ENCODE results near the gene ASAP2. TPM values are rescaled to one million over a fixed set of nuclear protein-coding genes. Genes with fewer than 3 reads are reported as not detected.

The ASAP2 gene
- total RNA-seq, 6 donors from 2014 or later: 20.4 to 26.0 (median 23.4) TPM

DNA sequence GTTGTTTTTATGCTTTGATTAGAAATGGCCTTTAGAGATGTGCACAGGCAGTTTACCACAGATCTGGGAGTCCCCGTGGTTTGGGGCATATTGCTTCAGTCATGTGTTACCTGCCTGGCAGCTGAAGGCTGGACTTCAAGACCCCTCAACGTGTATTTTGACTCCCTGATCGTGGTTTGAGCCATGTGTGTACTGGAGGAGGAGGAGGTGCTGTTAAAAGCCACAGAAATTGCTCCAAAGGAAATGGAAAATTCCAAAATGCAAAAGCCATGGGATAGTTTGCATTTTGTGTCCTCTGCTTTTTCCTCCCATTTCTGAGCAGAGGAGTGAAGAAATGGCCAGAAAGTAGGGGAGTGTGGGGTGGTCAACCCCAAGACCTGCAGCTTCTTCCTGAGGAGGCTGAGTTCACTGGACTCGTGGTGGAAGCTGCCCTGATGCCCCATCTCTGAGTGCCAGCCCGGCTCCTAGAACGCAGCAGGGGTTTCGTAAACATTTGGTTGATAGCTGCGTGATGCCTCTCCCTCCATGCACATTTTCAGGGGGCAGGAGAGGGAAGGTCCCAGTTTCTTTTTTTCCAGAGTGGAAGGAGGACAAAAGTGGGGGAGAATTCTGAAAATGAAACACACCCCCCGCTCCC lies 171.0 kb downstream of the ASAP2 start:
- ATAC-seq (ENCODE audit: low FRiP score in 2 of 2) (no peak), DNase-seq (no peak)
- Histone ChIP-seq H3K9me3 (no peaks in the 10 kb centered on the region), H3K4me1 (peaks cover 0 to 8% (median 4%) of the 10 kb centered on the region in 4 donors), H3K36me3 (peaks cover 0 to 69% (median 16%) of the 10 kb centered on the region in 4 donors), H3K27me3 (no peaks in the 10 kb centered on the region), H3K27ac (peak overlapping the region in 3 of 4 donors; percentile 49 to 76 (median 69)), H3K4me3 (no peak overlapping the region)
- 64 to 72% methylated on average over 9 of the region's 9 CpGs for WGBS, 2 donors
- TF ChIP-seq CTCF (IDR thresholded peaks at IDR 0.05) (no peak), EP300 (IDR thresholded peaks at IDR 0.05) (no peak), POLR2AphosphoS5 (IDR thresholded peaks at IDR 0.05) (no peak), POLR2A (IDR thresholded peaks at IDR 0.05) (no peak)

DNA sequence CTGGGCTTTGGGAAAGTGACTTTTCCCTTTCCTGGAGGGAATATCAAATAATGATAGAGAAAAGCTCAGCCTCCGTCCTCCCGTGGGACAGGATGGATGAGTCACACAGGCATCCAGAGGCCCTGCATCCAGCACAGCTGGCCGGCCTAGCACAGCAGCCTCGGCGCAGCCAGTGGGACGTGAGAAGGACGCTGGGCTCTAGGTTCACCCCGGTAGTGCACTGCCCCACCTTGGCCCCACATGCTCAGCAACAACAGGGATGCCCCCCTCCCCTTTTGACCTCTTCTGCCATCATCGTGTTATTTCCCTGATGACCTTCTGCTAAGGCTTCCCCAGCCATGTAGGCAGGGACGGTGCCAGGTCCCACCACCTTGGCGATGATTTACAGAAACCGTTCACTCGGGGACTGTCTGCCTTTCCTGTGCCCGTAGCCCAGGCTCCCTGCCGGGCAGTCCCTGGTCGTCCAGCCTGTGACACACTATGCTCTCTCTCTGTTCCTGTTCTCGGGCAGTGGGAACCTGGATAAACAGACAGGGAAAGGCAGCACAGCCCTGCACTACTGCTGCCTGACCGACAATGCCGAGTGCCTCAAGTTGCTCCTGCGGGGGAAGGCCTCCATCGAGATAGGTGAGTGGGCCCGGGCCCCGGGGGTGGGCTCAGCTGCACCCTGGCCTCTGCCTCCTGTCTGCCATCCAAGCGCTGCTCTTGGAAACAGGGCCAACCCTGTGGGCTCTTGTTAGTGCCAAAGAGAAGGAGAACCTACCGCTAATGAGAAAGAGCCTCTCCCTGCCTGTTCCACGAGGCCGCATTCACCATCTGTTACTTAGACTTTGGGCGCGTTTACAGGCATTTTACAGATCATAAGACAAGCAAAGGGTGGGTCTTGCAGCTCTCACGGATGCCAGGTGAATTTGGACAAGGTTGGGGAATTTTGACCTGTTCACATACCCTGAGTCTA lies 172.1 kb downstream of the ASAP2 start:
- TF ChIP-seq EP300 (IDR thresholded peaks at IDR 0.05): no peak
- TF ChIP-seq POLR2AphosphoS5 (IDR thresholded peaks at IDR 0.05): no peak
- TF ChIP-seq CTCF (IDR thresholded peaks at IDR 0.05): no peak
- no peak for TF ChIP-seq POLR2A (IDR thresholded peaks at IDR 0.05)
- Histone ChIP-seq H3K36me3 (peaks cover 0 to 66% (median 8%) of the 10 kb centered on the region in 4 donors), H3K4me3 (no peak overlapping the region), H3K27ac (peak overlapping the region; percentile 23 to 76 (median 59)), H3K4me1 (peaks cover 0 to 8% (median 4%) of the 10 kb centered on the region in 4 donors), H3K27me3 (no peaks in the 10 kb centered on the region), H3K9me3 (no peaks in the 10 kb centered on the region)
- DNase-seq: peak; percentile 34 to 78
- 80 to 81% methylated on average over 23 to 30 of the region's 30 CpGs for WGBS, 2 donors
- peak; percentile 57 to 71 for ATAC-seq (ENCODE audit: low FRiP score in 2 of 2)

GRCh38 chr2:9379391-9379755 lies 172.8 kb downstream of the ASAP2 start:
- Histone ChIP-seq H3K9me3 (no peaks in the 10 kb centered on the region), H3K36me3 (peaks cover 0 to 64% (median 7%) of the 10 kb centered on the region in 4 donors), H3K4me1 (peaks cover 0 to 8% (median 4%) of the 10 kb centered on the region in 4 donors), H3K27ac (peak overlapping the region; percentile 23 to 76 (median 59)), H3K4me3 (no peak overlapping the region), H3K27me3 (no peaks in the 10 kb centered on the region)
- TF ChIP-seq POLR2AphosphoS5 (IDR thresholded peaks at IDR 0.05) (no peak), CTCF (IDR thresholded peaks at IDR 0.05) (no peak), POLR2A (IDR thresholded peaks at IDR 0.05) (no peak), EP300 (IDR thresholded peaks at IDR 0.05) (no peak)
- no peak for DNase-seq
- no peak for ATAC-seq (ENCODE audit: low FRiP score in 2 of 2)
- 62 to 79% methylated on average over 5 of the region's 5 CpGs for WGBS, 2 donors

GRCh38 chr2:9380702-9381628 lies 174.4 kb downstream of the ASAP2 start:
- Histone ChIP-seq H3K36me3 (peaks cover 0 to 60% (median 6%) of the 10 kb centered on the region in 4 donors), H3K4me3 (no peak overlapping the region), H3K27ac (peak overlapping the region; percentile 23 to 58 (median 48)), H3K27me3 (no peaks in the 10 kb centered on the region), H3K4me1 (peaks cover 0 to 11% (median 4%) of the 10 kb centered on the region in 4 donors), H3K9me3 (no peaks in the 10 kb centered on the region)
- no peak for DNase-seq
- TF ChIP-seq POLR2AphosphoS5 (IDR thresholded peaks at IDR 0.05): no peak
- no peak for TF ChIP-seq POLR2A (IDR thresholded peaks at IDR 0.05)
- TF ChIP-seq CTCF (IDR thresholded peaks at IDR 0.05): no peak
- no peak for TF ChIP-seq EP300 (IDR thresholded peaks at IDR 0.05)
- WGBS, 2 donors: 80 to 87% methylated on average over 16 to 18 of the region's 18 CpGs
- ATAC-seq (ENCODE audit: low FRiP score in 2 of 2): peak; percentile 4 to 77
